OCI-LY3 (cell line): ENCODE measurements around the gene TMEM53.

Source experiments
- H2AFZ ChIP-seq: fragments of 200-600, 300-600 bp; shearing (Covaris generic); 2 replicates; pipeline ENCODE4 v1.6.0; 2014; ENCODE audit warnings: antibody characterized with exemption, low read depth, low read length
- H3K27ac ChIP-seq: fragments of 200-600, 300-600 bp; sonication (generic); 2 replicates; pipeline ENCODE4 v1.5.1; 2014; ENCODE audit warnings: mild to moderate bottlenecking, low read length, moderate library complexity, mixed read lengths
- H3K27me3 ChIP-seq: fragments of 200-600, 300-600 bp; sonication (generic); 2 replicates; pipeline ENCODE4 v1.6.1; 2014; ENCODE audit warnings: low read depth, low read length, mixed read lengths
- H3K36me3 ChIP-seq: fragments of 200-600, 300-600 bp; sonication (generic); replicated peaks from 2 replicates; pipeline ENCODE3; 2014; ENCODE audit warnings: low read depth, low read length, mixed read lengths
- H3K4me1 ChIP-seq: fragments of 300-600, 200-600 bp; sonication (generic); 2 replicates; pipeline ENCODE4 v1.6.1; 2014; ENCODE audit warnings: low read length, mixed read lengths
- H3K4me2 ChIP-seq: fragments of 200-600, 300-600 bp; sonication (generic); 2 replicates; pipeline ENCODE4 v1.6.1; 2014; ENCODE audit warnings: low read length, mixed read lengths
- H3K4me3 ChIP-seq: fragments of 300-600, 200-600 bp; sonication (generic); 2 replicates; pipeline ENCODE4 v1.5.1; 2014; ENCODE audit warnings: antibody characterized with exemption, mild to moderate bottlenecking, low read length, moderate library complexity
- H3K79me2 ChIP-seq: fragments of 300-600, 200-600 bp; shearing (Covaris generic); 2 replicates; pipeline ENCODE4 v1.6.1; 2014; ENCODE audit warnings: mild to moderate bottlenecking, low read length, mixed read lengths
- H3K9ac ChIP-seq: fragments of 300-600, 200-600 bp; shearing (Covaris generic); 2 replicates; pipeline ENCODE4 v1.6.0; 2014; ENCODE audit warnings: mild to moderate bottlenecking, low read length, moderate library complexity
- H3K9me3 ChIP-seq: fragments of 200-600, 300-600 bp; shearing (Covaris generic); 2 replicates; pipeline ENCODE4 v1.6.1; 2014; ENCODE audit warnings: low read length, mixed read lengths; ENCODE audit not compliant: insufficient read depth
- H4K20me1 ChIP-seq: fragments of 200-600, 300-600 bp; sonication (generic); 2 replicates; pipeline ENCODE4 v1.6.1; 2016; ENCODE audit warnings: low read length, mixed read lengths; ENCODE audit not compliant: insufficient read depth
- CTCF ChIP-seq: fragments of 200-600, 300-600 bp; sonication (generic); IDR thresholded peaks from 2 replicates; pipeline ENCODE4 v1.5.1; 2014; ENCODE audit warnings: antibody characterized with exemption, low read length, low read depth
- EZH2phosphoT487 ChIP-seq: fragments of 200-600 bp; shearing (Covaris generic); IDR thresholded peaks from 2 replicates; pipeline ENCODE4 v1.6.1; 2018; ENCODE audit warnings: antibody characterized with exemption, mixed run types, low read depth

Gene TMEM53

GRCh38 chr1:44616284-44616990 is 57.8 kb downstream of the TMEM53 start:
- TF ChIP-seq CTCF (no peak), EZH2phosphoT487 (no peak)
- H4K20me1 ChIP-seq: no peaks in the 10 kb centered on the region

GRCh38 chr1:44613941-44614340 is 60.3 kb downstream of the TMEM53 start:
- Histone ChIP-seq H4K20me1 (no peaks in the 10 kb centered on the region), H3K4me2 (no peak overlapping the region), H3K27me3 (no peaks in the 10 kb centered on the region), H3K4me3 (no peak overlapping the region), H3K36me3 (no peaks in the 10 kb centered on the region), H3K9me3 (no peaks in the 10 kb centered on the region), H3K9ac (no peak overlapping the region), H3K27ac (no peak overlapping the region), H3K4me1 (no peaks in the 10 kb centered on the region), H2AFZ (no peak overlapping the region), H3K79me2 (no peaks in the 10 kb centered on the region)
- TF ChIP-seq CTCF (no peak), EZH2phosphoT487 (no peak)

More at GRCh38 chr1:44616284-44616990, 57.8 kb downstream of the TMEM53 start:
- no peaks in the 10 kb centered on the region for H3K27me3 ChIP-seq
- no peaks in the 10 kb centered on the region for H3K36me3 ChIP-seq
- H3K79me2 ChIP-seq: no peaks in the 10 kb centered on the region
- no peak overlapping the region for H3K9ac ChIP-seq
- no peak overlapping the region for H3K27ac ChIP-seq
- no peak overlapping the region for H3K4me2 ChIP-seq
- no peaks in the 10 kb centered on the region for H3K4me1 ChIP-seq
- no peak overlapping the region for H2AFZ ChIP-seq
- no peaks in the 10 kb centered on the region for H3K9me3 ChIP-seq
- H3K4me3 ChIP-seq: no peak overlapping the region

GRCh38 chr1:44611866-44612265 is 62.4 kb downstream of the TMEM53 start:
- Histone ChIP-seq H3K4me1 (no peaks in the 10 kb centered on the region), H3K27ac (no peak overlapping the region), H3K79me2 (no peaks in the 10 kb centered on the region), H2AFZ (no peak overlapping the region), H3K4me2 (no peak overlapping the region), H3K9me3 (no peaks in the 10 kb centered on the region), H4K20me1 (no peaks in the 10 kb centered on the region), H3K4me3 (no peak overlapping the region), H3K9ac (no peak overlapping the region), H3K36me3 (no peaks in the 10 kb centered on the region), H3K27me3 (no peaks in the 10 kb centered on the region)
- TF ChIP-seq CTCF: no peak
- TF ChIP-seq EZH2phosphoT487: no peak

- no peak overlapping the region for H3K4me3 ChIP-seq
- H2AFZ ChIP-seq: no peak overlapping the region
- no peaks in the 10 kb centered on the region for H3K4me1 ChIP-seq
- H3K9ac ChIP-seq: no peak overlapping the region
- H3K27me3 ChIP-seq: no peaks in the 10 kb centered on the region
- no peak overlapping the region for H3K27ac ChIP-seq
- no peak overlapping the region for H3K4me2 ChIP-seq
- no peak for TF ChIP-seq EZH2phosphoT487
- TF ChIP-seq CTCF: no peak
- H4K20me1 ChIP-seq: no peaks in the 10 kb centered on the region
- no peaks in the 10 kb centered on the region for H3K79me2 ChIP-seq
- H3K36me3 ChIP-seq: no peaks in the 10 kb centered on the region
- no peaks in the 10 kb centered on the region for H3K9me3 ChIP-seq
These were observed 62.9 kb downstream of the TMEM53 start for GRCh38 chr1:44611419-44611818.
